ENCODE data around the gene PEAK1. TPM values are rescaled to one million over a fixed set of nuclear protein-coding genes. Genes with fewer than 3 reads are reported as not detected.

Gene PEAK1
- total RNA-seq, 4 donors from 2014 or later: 14.5 to 31.1 (median 25.9) TPM

GRCh38 chr15:77057685-77058084, 362.2 kb downstream of the PEAK1 start:
- TF ChIP-seq, protein P1, sequence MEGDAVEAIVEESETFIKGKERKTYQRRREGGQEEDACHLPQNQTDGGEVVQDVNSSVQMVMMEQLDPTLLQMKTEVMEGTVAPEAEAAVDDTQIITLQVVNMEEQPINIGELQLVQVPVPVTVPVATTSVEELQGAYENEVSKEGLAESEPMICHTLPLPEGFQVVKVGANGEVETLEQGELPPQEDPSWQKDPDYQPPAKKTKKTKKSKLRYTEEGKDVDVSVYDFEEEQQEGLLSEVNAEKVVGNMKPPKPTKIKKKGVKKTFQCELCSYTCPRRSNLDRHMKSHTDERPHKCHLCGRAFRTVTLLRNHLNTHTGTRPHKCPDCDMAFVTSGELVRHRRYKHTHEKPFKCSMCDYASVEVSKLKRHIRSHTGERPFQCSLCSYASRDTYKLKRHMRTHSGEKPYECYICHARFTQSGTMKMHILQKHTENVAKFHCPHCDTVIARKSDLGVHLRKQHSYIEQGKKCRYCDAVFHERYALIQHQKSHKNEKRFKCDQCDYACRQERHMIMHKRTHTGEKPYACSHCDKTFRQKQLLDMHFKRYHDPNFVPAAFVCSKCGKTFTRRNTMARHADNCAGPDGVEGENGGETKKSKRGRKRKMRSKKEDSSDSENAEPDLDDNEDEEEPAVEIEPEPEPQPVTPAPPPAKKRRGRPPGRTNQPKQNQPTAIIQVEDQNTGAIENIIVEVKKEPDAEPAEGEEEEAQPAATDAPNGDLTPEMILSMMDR (IDR thresholded peaks at IDR 0.05): no peak
- TF ChIP-seq POLR2A (IDR thresholded peaks at IDR 0.05) (no peak), EP300 (IDR thresholded peaks at IDR 0.05) (no peak), POLR2AphosphoS5 (IDR thresholded peaks at IDR 0.05) (no peak)
- no peak overlapping the region for H3K27ac ChIP-seq
- H3K27me3 ChIP-seq: no peaks in the 10 kb centered on the region
- peaks cover 40% of the 10 kb centered on the region for H3K4me1 ChIP-seq
- no peak for DNase-seq (ENCODE audit: low spot score in 2 of 2)
- H3K4me3 ChIP-seq: no peak overlapping the region
- WGBS: 84% methylated on average over 4 of the region's 4 CpGs
- no peaks in the 10 kb centered on the region for H3K9me3 ChIP-seq
- peaks cover 4% of the 10 kb centered on the region for H3K36me3 ChIP-seq

DNA sequence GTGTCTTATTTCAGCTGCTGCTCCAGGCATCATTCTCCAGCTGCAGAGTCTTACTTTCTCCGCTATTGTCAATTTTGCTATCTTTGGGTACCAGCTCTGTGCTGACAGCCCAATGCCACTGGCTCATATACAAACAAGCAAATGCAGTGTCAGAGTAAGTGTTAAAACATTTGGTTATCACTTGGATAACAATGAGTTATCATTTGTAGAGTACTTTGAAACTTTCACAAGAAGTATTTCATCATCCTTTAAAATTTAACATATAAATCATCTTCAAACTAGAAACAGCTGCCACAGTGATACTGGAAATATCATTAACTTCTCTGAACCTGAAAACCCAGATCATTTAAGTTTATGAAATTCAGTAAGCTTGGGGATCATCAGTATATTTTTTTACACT, 362.8 kb downstream of the PEAK1 start:
- H3K36me3 ChIP-seq: peaks cover 10% of the 10 kb centered on the region
- 65% methylated on average over 1 of the region's 1 CpG for WGBS
- DNase-seq (ENCODE audit: low spot score in 2 of 2): no peak
- H3K4me1 ChIP-seq: peaks cover 40% of the 10 kb centered on the region
- no peaks in the 10 kb centered on the region for H3K27me3 ChIP-seq
- no peak overlapping the region for H3K27ac ChIP-seq
- TF ChIP-seq, protein P1 (IDR thresholded peaks at IDR 0.05): no peak
- TF ChIP-seq EP300 (IDR thresholded peaks at IDR 0.05) (no peak), POLR2AphosphoS5 (IDR thresholded peaks at IDR 0.05) (no peak), POLR2A (IDR thresholded peaks at IDR 0.05) (no peak)
- H3K9me3 ChIP-seq: no peaks in the 10 kb centered on the region
- no peak overlapping the region for H3K4me3 ChIP-seq

DNA sequence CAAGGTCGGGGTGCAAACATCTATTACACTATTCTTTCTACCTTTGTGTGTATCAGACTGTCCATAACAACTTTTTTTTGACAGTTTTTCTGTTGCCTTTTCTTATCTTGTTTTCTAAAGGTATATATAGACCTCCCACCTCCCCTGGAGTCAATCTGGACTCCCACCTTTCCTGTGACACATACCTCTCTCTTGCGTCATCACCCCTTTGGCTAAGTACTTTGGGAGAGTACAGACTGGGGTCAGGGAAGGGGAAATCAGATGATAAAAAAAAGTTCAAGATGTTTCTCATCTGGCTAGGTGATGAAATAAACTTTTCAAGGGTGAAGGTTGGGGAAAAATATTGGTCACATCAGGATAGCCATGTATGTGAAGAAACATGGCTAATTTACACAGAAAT, 366.2 kb downstream of the PEAK1 start:
- Histone ChIP-seq H3K4me3 (no peak overlapping the region), H3K4me1 (peaks cover 12% of the 10 kb centered on the region), H3K9me3 (no peaks in the 10 kb centered on the region), H3K36me3 (peaks cover 12% of the 10 kb centered on the region), H3K27ac (no peak overlapping the region), H3K27me3 (no peaks in the 10 kb centered on the region)
- WGBS: 94% methylated on average over 2 of the region's 2 CpGs
- DNase-seq (ENCODE audit: low spot score in 2 of 2): no peak
- no peak for TF ChIP-seq POLR2A (IDR thresholded peaks at IDR 0.05)
- TF ChIP-seq POLR2AphosphoS5 (IDR thresholded peaks at IDR 0.05): no peak
- no peak for TF ChIP-seq EP300 (IDR thresholded peaks at IDR 0.05)
- TF ChIP-seq, protein P1 (IDR thresholded peaks at IDR 0.05): no peak

DNA sequence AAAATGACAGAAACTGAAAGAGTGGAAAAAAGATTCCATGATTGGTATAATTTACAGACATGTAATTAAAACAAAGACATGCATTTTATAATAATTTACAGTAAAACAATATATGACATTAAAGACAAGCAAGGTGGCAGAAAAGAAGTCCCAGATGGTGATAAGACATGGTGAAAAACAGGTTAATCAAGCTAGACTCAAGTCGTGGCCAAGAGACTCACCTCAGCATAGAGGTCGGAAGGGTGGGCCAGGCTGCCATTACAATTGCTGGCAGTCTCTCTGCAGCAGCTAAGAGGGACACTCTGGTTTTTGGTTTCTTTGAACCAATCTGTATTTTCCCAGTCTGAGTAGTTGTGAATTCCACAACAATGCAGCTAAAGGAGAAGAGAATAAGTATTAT, 367.3 kb downstream of the PEAK1 start:
- Histone ChIP-seq H3K9me3 (no peaks in the 10 kb centered on the region), H3K27me3 (no peaks in the 10 kb centered on the region), H3K4me3 (no peak overlapping the region), H3K36me3 (peaks cover 12% of the 10 kb centered on the region), H3K27ac (no peak overlapping the region), H3K4me1 (peaks cover 12% of the 10 kb centered on the region)
- WGBS: 42% methylated on average over 2 of the region's 2 CpGs
- no peak for DNase-seq (ENCODE audit: low spot score in 2 of 2)
- TF ChIP-seq POLR2AphosphoS5 (IDR thresholded peaks at IDR 0.05) (no peak), POLR2A (IDR thresholded peaks at IDR 0.05) (no peak), EP300 (IDR thresholded peaks at IDR 0.05) (no peak)
- TF ChIP-seq, protein P1 (IDR thresholded peaks at IDR 0.05): no peak

Other genes with a start within 250 kb of the PEAK1 start
- gene HMG20A, start 784 bp upstream of the PEAK1 start, total RNA-seq: 10 to 100 TPM; 21.3 to 35.6 (median 23.5) TPM
- gene LINGO1, start 212.8 kb upstream of the PEAK1 start, total RNA-seq: 10 to 100 TPM in 1 of 4 donors, 1 to 10 TPM in 3; 2.7 to 12.5 (median 4.9) TPM

All from suprapubic skin (tissue), 4 donors.